Peyer's patch (tissue), 4 donors: ENCODE data around the gene SEC61A2. TPM values are rescaled to one million over a fixed set of nuclear protein-coding genes. Genes with fewer than 3 reads are reported as not detected.

ENCODE experiments used
- DNase-seq, 3 donors: peaks; one replicate each; pipeline ENCODE4 v3.0.0-alpha.2; 2017 to 2019
- H3K27ac ChIP-seq, 4 donors: fragments of 200-600 bp; sonication (generic); one replicate each; pipeline ENCODE4 v1.5.1; 2016 to 2019
- H3K27me3 ChIP-seq, 2 donors: fragments of 200-600 bp; sonication (generic); one replicate each; pipeline ENCODE4 v1.5.1; 2019
- H3K36me3 ChIP-seq, 3 donors: fragments of 200-600 bp; sonication (generic); one replicate each; pipeline ENCODE4 v1.5.1; 2016 to 2019
- H3K4me1 ChIP-seq, 4 donors: fragments of 200-600 bp; sonication (generic); one replicate each; pipeline ENCODE4 v1.5.1; 2016 to 2019
- H3K4me3 ChIP-seq, 4 donors: fragments of 200-600 bp; sonication (generic); 1 replicate in 3 of 4; 2 replicates in 1 of 4; pipeline ENCODE4 v1.5.1; 2016 to 2019; ENCODE audit warnings: mild to moderate bottlenecking in 1 of 4
- H3K9me3 ChIP-seq, 4 donors: fragments of 200-600 bp; sonication (generic); one replicate each; pipeline ENCODE4 v1.5.1; 2016 to 2019; ENCODE audit warnings: mild to moderate bottlenecking in 1 of 4
- CTCF ChIP-seq, 6 experiments: fragments of 450-650 bp in 4 of 6; fragments of 200-600 bp in 2 of 6; sonication (generic) in 1 of 6; IDR thresholded peaks; one replicate each; pipeline ENCODE4 v1.5.1; 2017 to 2019; ENCODE audit warnings: antibody characterized with exemption in 6 of 6, mild to moderate bottlenecking in 3 of 6, moderate library complexity in 1 of 6
- POLR2A ChIP-seq, 2 donors: fragments of 450-650 bp; IDR thresholded peaks; one replicate each; pipeline ENCODE4 v1.5.1; 2017; ENCODE audit warnings: antibody characterized with exemption in 2 of 2, mild to moderate bottlenecking in 2 of 2, moderate library complexity in 2 of 2
- total RNA-seq, 4 donors: library from RNA; depleted of rRNA; stranded (reverse); fragments of >200 nt; gene quantifications; one replicate each; pipeline ENCODE4 v1.1.0, GENCODE V29; 2016

Gene SEC61A2
- total RNA-seq, 4 donors from 2014 or later = 1.4 to 8.3 (median 5.2) TPM

GRCh38 chr10:12144538-12144937 lies 15.1 kb downstream of the SEC61A2 start:
- Histone ChIP-seq H3K27me3 (no peaks in the 10 kb centered on the region), H3K4me1 (no peaks in the 10 kb centered on the region), H3K36me3 (peaks cover 0 to 47% (median 2%) of the 10 kb centered on the region in 3 donors), H3K9me3 (no peaks in the 10 kb centered on the region), H3K27ac (no peak overlapping the region), H3K4me3 (no peak overlapping the region)
- no peak for TF ChIP-seq CTCF (IDR thresholded peaks at IDR 0.05)
- no peak for TF ChIP-seq POLR2A (IDR thresholded peaks at IDR 0.05)
- DNase-seq = no peak

- Histone ChIP-seq H3K27ac (no peak overlapping the region), H3K9me3 (no peaks in the 10 kb centered on the region), H3K36me3 (peaks cover 0 to 23% (median 0%) of the 10 kb centered on the region in 3 donors), H3K4me3 (no peak overlapping the region), H3K27me3 (no peaks in the 10 kb centered on the region), H3K4me1 (no peaks in the 10 kb centered on the region)
- TF ChIP-seq CTCF (IDR thresholded peaks at IDR 0.05) (no peak), POLR2A (IDR thresholded peaks at IDR 0.05) (no peak)
- no peak for DNase-seq
Observed at GRCh38 chr10:12150163-12150562, 20.7 kb downstream of the SEC61A2 start.

- Histone ChIP-seq H3K36me3 (peaks cover 0 to 36% (median 0%) of the 10 kb centered on the region in 3 donors), H3K4me1 (no peaks in the 10 kb centered on the region), H3K4me3 (no peak overlapping the region), H3K9me3 (no peaks in the 10 kb centered on the region), H3K27ac (no peak overlapping the region), H3K27me3 (no peaks in the 10 kb centered on the region)
- DNase-seq = no peak
- TF ChIP-seq CTCF (IDR thresholded peaks at IDR 0.05) (no peak), POLR2A (IDR thresholded peaks at IDR 0.05) (no peak)
Observed at GRCh38 chr10:12154516-12154915, 25.0 kb downstream of the SEC61A2 start.

- H3K27ac ChIP-seq = no peak overlapping the region
- DNase-seq = no peak
- H3K4me1 ChIP-seq = no peaks in the 10 kb centered on the region
- TF ChIP-seq CTCF (IDR thresholded peaks at IDR 0.05) (no peak), POLR2A (IDR thresholded peaks at IDR 0.05) (no peak)
- no peak overlapping the region for H3K4me3 ChIP-seq
- H3K27me3 ChIP-seq = no peaks in the 10 kb centered on the region
- H3K36me3 ChIP-seq = peaks cover 0 to 38% (median 0%) of the 10 kb centered on the region in 3 donors
- no peaks in the 10 kb centered on the region for H3K9me3 ChIP-seq
Observed at GRCh38 chr10:12156367-12157123, 27.1 kb downstream of the SEC61A2 start.

GRCh38 chr10:12158111-12158510 lies 28.6 kb downstream of the SEC61A2 start:
- Histone ChIP-seq H3K36me3 (peaks cover 0 to 48% (median 0%) of the 10 kb centered on the region in 3 donors), H3K4me3 (no peak overlapping the region), H3K4me1 (no peaks in the 10 kb centered on the region), H3K27ac (no peak overlapping the region), H3K9me3 (no peaks in the 10 kb centered on the region), H3K27me3 (no peaks in the 10 kb centered on the region)
- no peak for DNase-seq
- TF ChIP-seq CTCF (IDR thresholded peaks at IDR 0.05) = no peak
- no peak for TF ChIP-seq POLR2A (IDR thresholded peaks at IDR 0.05)
